Thyroid gland (tissue), 4 donors: Measurements from ENCODE around the gene PTN.

Experiments used
- POLR2A ChIP-seq, 2 donors: fragments of 450-650 bp; IDR thresholded peaks; one replicate each; pipeline ENCODE4 v1.6.1; 2017; ENCODE audit warnings: antibody characterized with exemption in 2 of 2, mild to moderate bottlenecking in 2 of 2, moderate library complexity in 1 of 2
- TF ChIP-seq, protein P1 (sequence below), 6 experiments: fragments of 200-600 bp in 3 of 6; fragments of 450-650 bp in 3 of 6; sonication (generic) in 3 of 6; IDR thresholded peaks; one replicate each; pipeline ENCODE4 v1.5.1; 2016 to 2019; ENCODE audit warnings: antibody characterized with exemption in 6 of 6, mild to moderate bottlenecking in 2 of 6, inconsistent platforms in 1 of 6, moderate library complexity in 1 of 6

DNA sequence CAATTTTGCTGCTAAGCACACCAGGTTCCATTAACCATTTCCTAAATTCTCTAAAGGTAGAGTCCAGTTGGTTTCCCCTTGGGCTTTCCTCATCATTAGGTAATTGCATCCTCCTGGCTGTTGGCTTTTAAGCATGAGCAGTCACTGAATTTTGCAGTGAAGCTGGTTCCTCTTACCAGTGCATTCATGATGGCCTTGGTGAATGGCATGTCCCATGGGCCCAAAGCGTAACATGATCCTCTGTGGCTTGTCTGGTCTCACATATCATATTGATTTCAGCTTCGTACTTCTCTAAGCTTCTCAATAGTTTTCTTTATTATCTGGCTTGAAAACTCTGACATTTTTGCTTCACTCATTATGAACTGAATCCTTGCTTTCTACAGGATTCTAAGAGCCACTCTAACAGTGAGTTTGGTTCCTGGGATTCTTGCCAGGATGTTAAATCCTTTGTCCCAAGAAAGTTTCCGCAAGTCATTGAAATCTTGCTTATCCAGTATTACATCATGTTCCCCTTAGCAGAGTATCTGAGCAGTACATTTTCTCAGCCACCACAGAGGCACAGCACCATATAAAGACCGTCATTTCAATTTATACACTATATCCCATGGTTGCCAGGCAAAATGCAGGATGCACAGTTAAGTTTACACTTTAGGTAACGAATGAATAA, 134.2 kb downstream of the PTN start:
- TF ChIP-seq, protein P1, sequence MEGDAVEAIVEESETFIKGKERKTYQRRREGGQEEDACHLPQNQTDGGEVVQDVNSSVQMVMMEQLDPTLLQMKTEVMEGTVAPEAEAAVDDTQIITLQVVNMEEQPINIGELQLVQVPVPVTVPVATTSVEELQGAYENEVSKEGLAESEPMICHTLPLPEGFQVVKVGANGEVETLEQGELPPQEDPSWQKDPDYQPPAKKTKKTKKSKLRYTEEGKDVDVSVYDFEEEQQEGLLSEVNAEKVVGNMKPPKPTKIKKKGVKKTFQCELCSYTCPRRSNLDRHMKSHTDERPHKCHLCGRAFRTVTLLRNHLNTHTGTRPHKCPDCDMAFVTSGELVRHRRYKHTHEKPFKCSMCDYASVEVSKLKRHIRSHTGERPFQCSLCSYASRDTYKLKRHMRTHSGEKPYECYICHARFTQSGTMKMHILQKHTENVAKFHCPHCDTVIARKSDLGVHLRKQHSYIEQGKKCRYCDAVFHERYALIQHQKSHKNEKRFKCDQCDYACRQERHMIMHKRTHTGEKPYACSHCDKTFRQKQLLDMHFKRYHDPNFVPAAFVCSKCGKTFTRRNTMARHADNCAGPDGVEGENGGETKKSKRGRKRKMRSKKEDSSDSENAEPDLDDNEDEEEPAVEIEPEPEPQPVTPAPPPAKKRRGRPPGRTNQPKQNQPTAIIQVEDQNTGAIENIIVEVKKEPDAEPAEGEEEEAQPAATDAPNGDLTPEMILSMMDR (IDR thresholded peaks at IDR 0.05), result no peak
- TF ChIP-seq POLR2A (IDR thresholded peaks at IDR 0.05), result no peak
